ENCODE data around the gene NEU3.
A peak's percentile ranks its signal among the peaks of the same experiment; 100 is the strongest.

NEU3 gene

DNA sequence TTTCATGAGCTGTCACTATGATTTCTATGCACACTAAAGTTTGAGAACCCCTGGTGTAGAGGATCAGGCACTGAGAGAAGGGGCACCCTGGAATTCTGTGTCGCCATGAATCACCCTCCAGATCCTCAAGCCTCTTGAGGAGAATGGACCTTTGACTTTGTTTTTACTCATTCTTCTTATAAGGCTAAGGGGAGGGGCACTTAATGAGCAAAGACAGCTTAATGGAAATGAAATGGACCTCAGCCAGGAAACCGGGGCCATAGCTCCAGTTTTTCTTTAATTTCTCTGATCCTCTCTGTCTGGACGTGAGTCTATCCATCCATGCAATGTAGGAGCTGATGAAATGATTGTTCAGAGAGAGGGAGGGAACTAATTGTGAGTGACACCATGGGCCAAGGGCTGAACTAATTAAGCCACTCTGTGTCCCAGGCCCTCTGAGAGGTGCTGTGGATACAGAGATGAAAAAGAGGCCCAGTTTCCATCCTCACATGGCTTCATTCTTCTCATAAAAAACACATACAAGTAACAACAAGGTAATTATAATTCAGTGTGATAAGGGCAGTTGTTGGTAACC is 75.1 kb downstream of the NEU3 start:
- Histone ChIP-seq H3K4me2 (ENCODE audit: low read length) (no peak overlapping the region), H3K4me1 (ENCODE audit: low read length) (peaks cover 3% of the 10 kb centered on the region; the same call in 1 of the 2 replicates), H3K9ac (ENCODE audit: low read length) (no peak overlapping the region), H3K27ac (ENCODE audit: low read length) (no peak overlapping the region), H3K9me3 (ENCODE audit: insufficient read depth, low read length) (peaks cover 4% of the 10 kb centered on the region; the same call in 1 of the 2 replicates), H3K79me2 (ENCODE audit: low read length) (no peaks in the 10 kb centered on the region), H3K4me3 (ENCODE audit: low read length) (no peak overlapping the region), H2AFZ (ENCODE audit: low read depth, low read length) (0 out of 2 replicates have a peak overlapping the region, but pooled peaks have one; percentile 17), H3K27me3 (ENCODE audit: low read depth, low read length) (no peaks in the 10 kb centered on the region), H4K20me1 (ENCODE audit: insufficient read depth, low read length) (no peaks in the 10 kb centered on the region), H3K36me3 (replicated peaks; ENCODE audit: low read depth, low read length) (peaks cover 8% of the 10 kb centered on the region)
- no peak for TF ChIP-seq EZH2phosphoT487 (IDR thresholded peaks at IDR 0.05; ENCODE audit: low read depth)
- TF ChIP-seq, protein P1, sequence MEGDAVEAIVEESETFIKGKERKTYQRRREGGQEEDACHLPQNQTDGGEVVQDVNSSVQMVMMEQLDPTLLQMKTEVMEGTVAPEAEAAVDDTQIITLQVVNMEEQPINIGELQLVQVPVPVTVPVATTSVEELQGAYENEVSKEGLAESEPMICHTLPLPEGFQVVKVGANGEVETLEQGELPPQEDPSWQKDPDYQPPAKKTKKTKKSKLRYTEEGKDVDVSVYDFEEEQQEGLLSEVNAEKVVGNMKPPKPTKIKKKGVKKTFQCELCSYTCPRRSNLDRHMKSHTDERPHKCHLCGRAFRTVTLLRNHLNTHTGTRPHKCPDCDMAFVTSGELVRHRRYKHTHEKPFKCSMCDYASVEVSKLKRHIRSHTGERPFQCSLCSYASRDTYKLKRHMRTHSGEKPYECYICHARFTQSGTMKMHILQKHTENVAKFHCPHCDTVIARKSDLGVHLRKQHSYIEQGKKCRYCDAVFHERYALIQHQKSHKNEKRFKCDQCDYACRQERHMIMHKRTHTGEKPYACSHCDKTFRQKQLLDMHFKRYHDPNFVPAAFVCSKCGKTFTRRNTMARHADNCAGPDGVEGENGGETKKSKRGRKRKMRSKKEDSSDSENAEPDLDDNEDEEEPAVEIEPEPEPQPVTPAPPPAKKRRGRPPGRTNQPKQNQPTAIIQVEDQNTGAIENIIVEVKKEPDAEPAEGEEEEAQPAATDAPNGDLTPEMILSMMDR (IDR thresholded peaks at IDR 0.05; ENCODE audit: low read depth, low read length) = no peak

DNA sequence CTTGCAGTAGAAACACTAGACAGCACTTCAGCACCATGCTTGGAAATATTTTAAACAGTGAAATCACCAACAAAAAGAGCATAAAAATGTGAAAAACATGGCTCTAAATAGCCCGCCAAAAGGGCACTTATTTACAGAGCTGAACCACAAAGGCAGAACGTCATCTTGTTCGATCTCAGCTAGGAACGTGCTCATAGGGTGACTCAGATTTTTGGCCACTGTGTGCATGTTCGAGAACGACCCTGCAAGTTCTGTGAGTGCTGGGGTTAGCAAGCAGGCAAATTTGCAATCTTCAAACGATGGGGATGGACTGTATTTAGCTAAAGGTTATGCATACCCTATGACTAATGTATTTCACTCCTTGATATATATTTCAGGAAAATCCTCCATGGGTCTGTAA is 77.3 kb downstream of the NEU3 start:
- Histone ChIP-seq H3K9me3 (ENCODE audit: insufficient read depth, low read length) (peaks cover 4% of the 10 kb centered on the region; the same call in 1 of the 2 replicates), H4K20me1 (ENCODE audit: insufficient read depth, low read length) (no peaks in the 10 kb centered on the region), H3K4me2 (ENCODE audit: low read length) (no peak overlapping the region), H3K27me3 (ENCODE audit: low read depth, low read length) (no peaks in the 10 kb centered on the region), H3K9ac (ENCODE audit: low read length) (no peak overlapping the region), H3K79me2 (ENCODE audit: low read length) (no peaks in the 10 kb centered on the region), H3K27ac (ENCODE audit: low read length) (no peak overlapping the region), H3K4me1 (ENCODE audit: low read length) (peaks cover 19% of the 10 kb centered on the region), H3K4me3 (ENCODE audit: low read length) (no peak overlapping the region), H2AFZ (ENCODE audit: low read depth, low read length) (no peak overlapping the region), H3K36me3 (replicated peaks; ENCODE audit: low read depth, low read length) (peaks cover 2% of the 10 kb centered on the region)
- TF ChIP-seq, protein P1 (IDR thresholded peaks at IDR 0.05; ENCODE audit: low read depth, low read length) = no peak
- no peak for TF ChIP-seq EZH2phosphoT487 (IDR thresholded peaks at IDR 0.05; ENCODE audit: low read depth)
